Stimulated activated CD4-positive, alpha-beta T cell treated with anti-CD3 and anti-CD28 coated beads, TNF-alpha, amount 100 ng/mL, for 48 hours (primary cell): Measurements from ENCODE around the gene ZNF416.
A peak's percentile ranks its signal among the peaks of the same experiment; 100 is the strongest.

Source experiments
- DNase-seq, 3 donors: peaks; one replicate each; pipeline ENCODE4 v3.0.0-alpha.2; 2020; ENCODE audit warnings: low read depth in 3 of 3

ZNF416 gene

DNA sequence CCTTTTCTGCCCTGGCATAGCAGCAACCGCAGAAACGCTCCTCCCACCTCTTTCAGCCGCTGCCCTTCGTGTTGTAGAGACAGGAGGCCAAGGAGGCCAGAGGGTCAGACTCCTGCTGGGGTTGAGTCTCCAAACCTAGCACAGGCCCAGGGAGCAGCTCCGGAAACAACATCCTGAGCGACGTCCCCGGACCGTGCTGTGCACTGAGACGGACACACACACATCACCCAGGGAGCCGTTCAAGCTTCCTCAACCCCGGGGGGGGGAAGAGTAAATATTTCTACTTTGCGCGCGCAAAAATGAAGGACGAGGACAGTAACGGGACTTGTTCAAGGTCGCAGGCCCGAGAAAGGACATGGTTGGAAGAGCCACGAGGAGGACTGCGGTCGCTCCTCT is 19.7 kb downstream of the ZNF416 start:
- no peak for DNase-seq

DNA sequence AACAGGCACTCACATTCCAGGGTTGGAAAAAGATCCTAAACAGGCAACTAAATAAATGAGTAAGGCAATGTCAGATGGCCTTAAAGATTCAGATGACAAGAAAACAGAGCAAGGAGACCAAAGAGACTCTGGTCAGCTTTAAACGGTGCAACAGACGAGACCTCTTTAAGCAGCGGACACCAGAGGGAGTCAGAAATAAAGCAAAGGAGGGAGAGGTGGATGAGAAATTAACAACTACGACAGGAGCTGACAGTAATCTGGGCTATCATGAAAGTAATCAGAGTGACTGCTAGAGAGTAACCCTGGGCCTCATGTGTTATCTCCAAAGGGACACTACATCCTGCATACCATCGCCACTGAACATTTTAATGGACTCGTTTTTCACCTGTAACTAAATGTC is 20.2 kb downstream of the ZNF416 start:
- no peak for DNase-seq

DNA sequence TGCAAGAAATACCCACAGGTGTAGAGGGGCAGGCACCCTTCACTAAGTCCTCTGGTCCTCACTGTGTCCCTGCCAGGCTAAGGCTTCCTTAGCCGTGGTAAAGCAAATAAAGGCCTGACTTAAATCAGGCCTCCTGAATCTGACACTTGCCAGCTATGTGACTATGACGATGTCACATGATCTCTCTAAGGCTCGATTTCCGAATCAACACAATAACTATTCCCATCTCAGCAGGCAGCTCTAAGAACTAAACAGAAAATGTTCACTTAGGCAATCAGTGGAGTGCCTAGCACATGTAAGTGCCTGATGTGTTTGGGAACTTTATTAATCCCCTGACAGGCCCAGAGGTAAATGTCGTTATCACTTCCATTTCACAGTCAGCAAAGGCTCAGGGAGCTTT is 21.1 kb downstream of the ZNF416 start:
- no peak for DNase-seq

DNA sequence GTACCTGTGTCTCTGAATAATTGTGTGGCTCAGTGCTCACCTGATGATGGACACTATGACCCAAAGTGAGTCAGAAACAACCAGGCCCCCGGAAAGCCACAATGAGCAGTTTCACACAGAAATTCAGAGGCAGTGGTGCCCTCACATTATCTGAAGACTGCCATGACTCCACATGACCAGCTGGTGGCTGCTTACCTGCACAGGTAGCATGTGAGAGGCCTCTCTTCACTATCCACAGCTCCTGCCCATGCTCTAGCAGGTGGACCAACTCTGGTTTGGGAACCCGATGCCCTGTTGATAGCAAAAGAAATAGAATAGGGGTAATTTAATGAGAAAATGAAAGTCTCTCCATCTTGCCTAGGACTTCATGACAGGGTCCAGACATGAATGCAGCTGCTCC is 26.3 kb downstream of the ZNF416 start:
- no peak for DNase-seq

DNA sequence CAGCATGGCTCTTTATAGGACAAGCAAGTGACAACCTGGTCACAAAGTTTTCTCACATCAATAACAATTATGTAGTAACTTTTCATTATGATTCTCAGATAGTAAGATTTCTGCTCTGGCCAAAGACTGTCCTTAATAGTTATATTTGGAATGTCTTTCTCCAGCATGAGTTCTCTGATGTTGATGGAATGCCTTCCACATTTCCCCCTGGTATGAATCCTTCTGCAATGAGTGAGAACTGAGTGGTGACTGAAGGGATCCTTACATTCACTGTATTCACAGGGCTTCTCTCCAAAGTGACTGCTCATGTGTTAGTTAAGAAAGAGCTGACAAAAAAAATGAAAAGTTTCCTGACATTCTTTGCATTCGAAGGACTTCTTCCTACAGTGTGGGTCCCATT is 32.2 kb downstream of the ZNF416 start:
- DNase-seq, result no peak

DNA sequence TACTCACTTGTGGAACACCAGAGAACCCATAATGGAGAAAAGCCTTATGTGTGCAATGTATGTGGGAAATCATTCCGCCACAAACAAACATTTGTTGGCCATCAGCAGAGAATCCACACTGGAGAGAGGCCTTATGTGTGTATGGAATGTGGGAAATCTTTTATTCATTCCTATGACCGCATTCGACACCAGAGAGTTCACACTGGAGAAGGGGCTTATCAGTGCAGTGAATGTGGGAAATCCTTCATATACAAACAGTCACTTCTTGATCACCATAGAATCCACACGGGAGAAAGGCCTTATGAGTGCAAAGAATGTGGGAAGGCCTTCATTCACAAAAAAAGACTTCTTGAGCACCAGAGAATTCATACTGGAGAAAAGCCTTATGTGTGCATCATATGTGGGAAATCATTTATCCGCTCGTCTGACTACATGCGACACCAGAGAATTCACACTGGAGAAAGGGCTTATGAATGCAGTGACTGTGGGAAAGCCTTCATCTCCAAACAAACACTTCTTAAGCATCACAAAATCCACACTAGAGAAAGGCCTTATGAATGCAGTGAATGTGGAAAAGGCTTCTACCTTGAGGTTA is 40.7 kb downstream of the ZNF416 start:
- no peak for DNase-seq

DNA sequence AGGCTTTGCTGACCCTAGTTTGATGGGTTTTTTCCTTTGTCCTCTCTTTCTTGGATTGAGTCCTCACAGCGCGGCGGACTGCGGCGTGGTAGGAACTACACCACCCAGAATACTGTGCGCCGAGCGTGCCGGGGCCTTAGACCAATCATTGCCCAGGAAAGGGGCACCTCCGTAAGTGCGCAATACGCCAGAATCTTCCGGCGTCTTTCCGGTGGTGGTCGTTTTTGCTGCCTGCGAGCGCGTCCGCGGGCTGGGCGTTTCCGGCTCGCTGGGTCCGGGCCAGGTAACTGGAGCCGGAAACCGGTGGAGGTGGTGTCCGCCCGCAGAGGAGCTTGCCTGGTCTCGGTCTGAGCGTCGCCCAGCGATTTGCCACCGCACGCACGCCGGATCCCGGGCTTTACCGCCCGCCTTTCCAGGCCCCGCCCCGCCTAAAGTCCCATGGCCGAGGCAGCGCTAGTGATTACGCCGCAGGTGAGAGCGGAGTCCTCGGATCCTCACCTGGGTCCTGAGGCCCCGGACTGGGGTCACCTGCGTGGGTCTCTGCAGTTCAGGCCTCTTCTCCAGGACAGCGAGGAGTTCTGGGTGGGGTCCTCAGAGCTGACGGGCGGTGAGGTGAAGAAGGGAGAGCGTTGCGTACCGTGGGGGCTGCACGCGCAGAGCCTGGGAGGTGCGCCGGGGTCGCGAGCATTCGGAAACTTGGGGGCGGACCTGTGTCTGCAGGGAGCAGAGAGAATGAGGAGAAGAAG is 51.4 kb downstream of the ZNF416 start, which contains the start of gene ZNF549:
ZNF549 (plus strand) TSS at position 221 of the 746 bp plus-strand sequence; CDS start at position 439, 218 bp downstream.
- DNase-seq, result peak; percentile 79 to 85 (median 80)
